Measurements from ENCODE around the gene RCAN3.
"Not testable (repeated sequence)": the region's sequence is repeated elsewhere in the genome, so short reads cannot be mapped to it uniquely, and the experiment has no call there.

The RCAN3 gene

DNA sequence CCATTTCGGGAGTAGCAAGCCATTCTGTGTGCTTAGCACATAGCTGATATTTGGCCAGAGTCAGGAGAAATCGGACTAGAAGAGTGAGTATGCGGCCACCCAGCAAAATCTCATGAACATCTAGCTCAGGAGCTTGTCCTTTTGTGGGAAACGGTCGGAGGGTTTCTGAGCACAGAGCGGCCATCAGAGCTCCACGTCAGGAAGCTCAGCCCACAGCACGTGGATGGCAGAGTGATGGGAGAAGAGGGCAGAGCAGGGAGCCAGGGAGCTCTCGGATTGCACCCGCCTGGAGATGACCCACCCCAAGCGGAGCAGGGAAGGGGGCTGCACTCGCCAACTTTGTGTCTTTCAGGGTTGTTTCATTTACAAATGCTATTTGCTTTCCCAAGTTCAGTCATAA, 13.9 kb downstream of the RCAN3 start:
- no peak overlapping the region for H3K27ac ChIP-seq
- no peak overlapping the region for H3K4me3 ChIP-seq (IDR thresholded peaks at IDR 0.05; ENCODE audit: insufficient read depth, low read depth, low read length)
- no peak overlapping the region for H3K9ac ChIP-seq
- TF ChIP-seq, protein P1, sequence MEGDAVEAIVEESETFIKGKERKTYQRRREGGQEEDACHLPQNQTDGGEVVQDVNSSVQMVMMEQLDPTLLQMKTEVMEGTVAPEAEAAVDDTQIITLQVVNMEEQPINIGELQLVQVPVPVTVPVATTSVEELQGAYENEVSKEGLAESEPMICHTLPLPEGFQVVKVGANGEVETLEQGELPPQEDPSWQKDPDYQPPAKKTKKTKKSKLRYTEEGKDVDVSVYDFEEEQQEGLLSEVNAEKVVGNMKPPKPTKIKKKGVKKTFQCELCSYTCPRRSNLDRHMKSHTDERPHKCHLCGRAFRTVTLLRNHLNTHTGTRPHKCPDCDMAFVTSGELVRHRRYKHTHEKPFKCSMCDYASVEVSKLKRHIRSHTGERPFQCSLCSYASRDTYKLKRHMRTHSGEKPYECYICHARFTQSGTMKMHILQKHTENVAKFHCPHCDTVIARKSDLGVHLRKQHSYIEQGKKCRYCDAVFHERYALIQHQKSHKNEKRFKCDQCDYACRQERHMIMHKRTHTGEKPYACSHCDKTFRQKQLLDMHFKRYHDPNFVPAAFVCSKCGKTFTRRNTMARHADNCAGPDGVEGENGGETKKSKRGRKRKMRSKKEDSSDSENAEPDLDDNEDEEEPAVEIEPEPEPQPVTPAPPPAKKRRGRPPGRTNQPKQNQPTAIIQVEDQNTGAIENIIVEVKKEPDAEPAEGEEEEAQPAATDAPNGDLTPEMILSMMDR (conservative IDR thresholded peaks at IDR 0.05; ENCODE audit: low read depth, low read length): no peak
- H3K27me3 ChIP-seq (ENCODE audit: insufficient read depth, low read depth): no peaks in the 10 kb centered on the region
- no peaks in the 10 kb centered on the region for H3K36me3 ChIP-seq (ENCODE audit: insufficient read depth)
- H3K4me2 ChIP-seq: no peak overlapping the region
- H3K79me2 ChIP-seq (ENCODE audit: insufficient read depth, low read depth): no peaks in the 10 kb centered on the region
- H3K4me1 ChIP-seq (ENCODE audit: low read depth, poor library complexity, severe bottlenecking): no peaks in the 10 kb centered on the region
- H4K20me1 ChIP-seq (ENCODE audit: insufficient read depth): no peaks in the 10 kb centered on the region
- H2AFZ ChIP-seq (ENCODE audit: low read depth): no peak overlapping the region

DNA sequence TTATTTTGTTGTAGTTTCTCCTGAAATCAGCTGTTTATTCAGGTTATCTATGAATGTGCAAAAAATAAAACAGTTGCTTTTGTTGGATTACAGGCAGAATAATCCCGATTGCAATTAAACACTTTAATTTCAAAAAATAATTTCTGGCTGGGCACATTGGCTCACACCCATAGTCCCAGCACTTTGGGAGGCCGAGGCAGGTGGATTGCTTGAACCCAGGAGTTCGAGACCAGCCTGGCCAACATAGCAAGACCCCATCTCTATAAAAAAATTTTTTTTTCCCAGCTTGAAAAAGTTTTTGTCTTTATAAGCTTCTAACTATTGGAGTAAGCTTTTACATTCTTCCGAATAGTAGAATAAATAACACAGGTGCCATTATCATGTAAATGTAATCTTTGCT, 15.3 kb downstream of the RCAN3 start:
- Histone ChIP-seq H3K4me2 (no peak overlapping the region), H3K4me1 (ENCODE audit: low read depth, poor library complexity, severe bottlenecking) (no peaks in the 10 kb centered on the region), H3K27me3 (ENCODE audit: insufficient read depth, low read depth) (no peaks in the 10 kb centered on the region), H3K79me2 (ENCODE audit: insufficient read depth, low read depth) (no peaks in the 10 kb centered on the region), H3K9ac (no peak overlapping the region), H2AFZ (ENCODE audit: low read depth) (no peak overlapping the region), H3K36me3 (ENCODE audit: insufficient read depth) (no peaks in the 10 kb centered on the region), H3K4me3 (IDR thresholded peaks at IDR 0.05; ENCODE audit: insufficient read depth, low read depth, low read length) (no peak overlapping the region), H4K20me1 (ENCODE audit: insufficient read depth) (no peaks in the 10 kb centered on the region), H3K27ac (no peak overlapping the region)
- TF ChIP-seq, protein P1 (conservative IDR thresholded peaks at IDR 0.05; ENCODE audit: low read depth, low read length): no peak

DNA sequence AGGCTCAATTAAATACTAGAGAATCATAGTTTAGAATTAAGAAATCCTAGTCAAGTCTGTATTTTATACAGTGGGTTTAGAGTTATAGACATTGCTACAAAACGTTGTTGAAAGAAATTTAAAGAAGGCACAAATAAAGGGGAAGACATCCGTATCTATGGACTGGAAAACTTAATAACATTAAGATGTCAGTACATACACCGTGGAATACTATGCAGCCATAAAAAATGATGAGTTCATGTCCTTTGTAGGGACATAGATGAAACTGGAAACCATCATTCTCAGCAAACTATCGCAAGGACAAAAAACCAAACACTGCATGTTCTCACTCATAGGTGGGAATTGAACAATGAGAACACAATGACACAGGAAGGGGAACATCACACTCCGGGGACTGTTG, 17.6 kb downstream of the RCAN3 start:
- not testable (repeated sequence) for H3K79me2 ChIP-seq (ENCODE audit: insufficient read depth, low read depth); H3K4me1 ChIP-seq (ENCODE audit: low read depth, poor library complexity, severe bottlenecking); H3K4me3 ChIP-seq (IDR thresholded peaks at IDR 0.05; ENCODE audit: insufficient read depth, low read depth, low read length); H3K36me3 ChIP-seq (ENCODE audit: insufficient read depth); H3K27ac ChIP-seq; H3K9ac ChIP-seq; H3K27me3 ChIP-seq (ENCODE audit: insufficient read depth, low read depth); H3K4me2 ChIP-seq; H2AFZ ChIP-seq (ENCODE audit: low read depth); H4K20me1 ChIP-seq (ENCODE audit: insufficient read depth)

DNA sequence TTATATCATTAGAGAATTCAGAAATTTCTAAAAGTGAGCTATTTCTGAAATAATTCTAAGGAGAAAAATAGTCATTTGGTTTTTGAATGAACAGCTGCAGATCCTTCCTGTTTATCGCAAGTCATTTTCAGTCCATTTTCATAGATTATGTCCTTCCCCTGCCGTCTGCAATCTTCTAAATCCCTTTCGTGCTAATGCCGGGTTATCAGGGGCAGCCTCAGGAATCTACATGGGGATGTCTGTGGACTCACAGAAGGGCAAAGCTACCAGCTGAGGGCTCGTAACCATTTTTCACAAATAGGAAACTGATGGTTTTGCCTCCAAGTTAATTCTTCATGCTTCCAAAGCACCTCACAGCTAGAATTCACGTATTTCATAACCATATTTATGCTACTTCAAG, 23.0 kb downstream of the RCAN3 start:
- no peaks in the 10 kb centered on the region for H4K20me1 ChIP-seq (ENCODE audit: insufficient read depth)
- H3K4me2 ChIP-seq: no peak overlapping the region

DNA sequence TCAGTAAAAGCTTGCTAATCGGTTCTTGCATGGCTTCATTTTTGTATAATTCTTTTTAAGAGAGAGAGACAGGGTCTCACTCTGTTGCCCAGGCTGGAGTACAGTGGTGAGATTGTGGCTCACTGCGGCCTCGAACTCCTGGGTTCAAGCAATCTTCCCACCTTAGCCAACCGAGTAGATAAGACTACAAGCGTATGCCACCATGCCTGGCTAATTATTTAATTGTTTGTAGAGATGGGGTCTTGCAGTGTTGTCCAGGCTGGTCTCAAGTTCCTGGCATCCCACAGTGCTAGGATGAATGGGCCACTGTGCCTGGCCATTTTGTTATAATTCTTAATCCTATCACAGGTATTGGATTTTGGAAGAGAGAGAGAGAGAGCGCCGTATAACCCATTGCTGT, 23.4 kb downstream of the RCAN3 start:
- H3K4me2 ChIP-seq: no peak overlapping the region
- no peak overlapping the region for H3K9ac ChIP-seq
- H3K79me2 ChIP-seq (ENCODE audit: insufficient read depth, low read depth): no peaks in the 10 kb centered on the region
- no peak overlapping the region for H3K4me3 ChIP-seq (IDR thresholded peaks at IDR 0.05; ENCODE audit: insufficient read depth, low read depth, low read length)
- no peaks in the 10 kb centered on the region for H3K27me3 ChIP-seq (ENCODE audit: insufficient read depth, low read depth)
- TF ChIP-seq, protein P1 (conservative IDR thresholded peaks at IDR 0.05; ENCODE audit: low read depth, low read length): no peak
- no peaks in the 10 kb centered on the region for H3K4me1 ChIP-seq (ENCODE audit: low read depth, poor library complexity, severe bottlenecking)
- H4K20me1 ChIP-seq (ENCODE audit: insufficient read depth): no peaks in the 10 kb centered on the region
- H3K36me3 ChIP-seq (ENCODE audit: insufficient read depth): no peaks in the 10 kb centered on the region
- H3K27ac ChIP-seq: no peak overlapping the region
- H2AFZ ChIP-seq (ENCODE audit: low read depth): no peak overlapping the region

More for the DNA sequence above, 23.0 kb downstream of the RCAN3 start:
- Histone ChIP-seq H3K36me3 (ENCODE audit: insufficient read depth) (no peaks in the 10 kb centered on the region), H3K9ac (no peak overlapping the region), H2AFZ (ENCODE audit: low read depth) (no peak overlapping the region), H3K79me2 (ENCODE audit: insufficient read depth, low read depth) (no peaks in the 10 kb centered on the region), H3K4me1 (ENCODE audit: low read depth, poor library complexity, severe bottlenecking) (no peaks in the 10 kb centered on the region), H3K27ac (no peak overlapping the region), H3K4me3 (IDR thresholded peaks at IDR 0.05; ENCODE audit: insufficient read depth, low read depth, low read length) (no peak overlapping the region), H3K27me3 (ENCODE audit: insufficient read depth, low read depth) (no peaks in the 10 kb centered on the region)
- TF ChIP-seq, protein P1 (conservative IDR thresholded peaks at IDR 0.05; ENCODE audit: low read depth, low read length): no peak

Measured in KMS-11 (cell line).